Astrocyte (in vitro differentiated cells and primary cell): ENCODE results near the gene ADGRB3. TPM values are rescaled to one million over a fixed set of nuclear protein-coding genes. Genes with fewer than 3 reads are reported as not detected.
A peak's percentile ranks its signal among the peaks of the same experiment; 100 is the strongest.

ENCODE experiments used
- DNase-seq: peaks from one replicate; pipeline ENCODE4 v3.0.0-alpha.2; 2010; ENCODE audit warnings: low read depth
- FAIRE-seq: peaks from 2 replicates; lab custom pipeline; 2011; peaks lifted over from hg19 to GRCh38; lab: Jason Lieb, UNC
- H2AFZ ChIP-seq: 2 replicates; pipeline ENCODE4 v1.6.0; 2012; ENCODE audit warnings: low read depth, low read length, inconsistent platforms
- H3K27ac ChIP-seq: 2 replicates; pipeline ENCODE4 v1.5.1; 2011; ENCODE audit warnings: low read depth, low read length, inconsistent platforms
- H3K27me3 ChIP-seq: 2 replicates; pipeline ENCODE4 v1.6.0; 2011; ENCODE audit warnings: low read length, inconsistent platforms; ENCODE audit not compliant: insufficient read depth
- H3K36me3 ChIP-seq: 2 replicates; pipeline ENCODE4 v1.5.1; 2011; ENCODE audit warnings: low read length, inconsistent platforms; ENCODE audit not compliant: insufficient read depth
- H3K4me1 ChIP-seq: 2 replicates; pipeline ENCODE4 v1.5.1; 2011; ENCODE audit warnings: low read length, inconsistent platforms; ENCODE audit not compliant: insufficient read depth
- H3K4me2 ChIP-seq: 2 replicates; pipeline ENCODE4 v1.6.0; 2012; ENCODE audit warnings: low read length, inconsistent platforms
- H3K4me3 ChIP-seq: 2 replicates; pipeline ENCODE4 v1.5.1; 2011; ENCODE audit warnings: low read depth, mild to moderate bottlenecking, low read length, inconsistent platforms; ENCODE audit not compliant: insufficient read depth
- H3K79me2 ChIP-seq: 2 replicates; pipeline ENCODE4 v1.6.0; 2012; ENCODE audit warnings: mild to moderate bottlenecking, low read length, inconsistent platforms; ENCODE audit not compliant: insufficient read depth
- H3K9ac ChIP-seq: 2 replicates; pipeline ENCODE4 v1.6.0; 2012; ENCODE audit warnings: mild to moderate bottlenecking, low read length, inconsistent platforms
- H3K9me3 ChIP-seq: 2 replicates; pipeline ENCODE4 v1.5.1; 2012; ENCODE audit warnings: low read depth, mild to moderate bottlenecking, low read length, inconsistent platforms; ENCODE audit not compliant: insufficient read depth
- H4K20me1 ChIP-seq: 2 replicates; pipeline ENCODE4 v1.6.0; 2012; ENCODE audit warnings: low read length, inconsistent platforms; ENCODE audit not compliant: insufficient read depth
- H3K27ac Mint-ChIP-seq: one replicate; pipeline ENCODE4 v1.8.0; 2021; ENCODE audit warnings: mild to moderate bottlenecking, mixed read lengths; ENCODE audit not compliant: unreplicated experiment
- H3K27me3 Mint-ChIP-seq: one replicate; pipeline ENCODE4 v1.8.0; 2021; ENCODE audit warnings: low read depth, mixed read lengths; ENCODE audit not compliant: unreplicated experiment
- H3K36me3 Mint-ChIP-seq: one replicate; pipeline ENCODE4 v1.8.0; 2021; ENCODE audit warnings: low read depth, mixed read lengths; ENCODE audit not compliant: unreplicated experiment
- H3K4me1 Mint-ChIP-seq: one replicate; pipeline ENCODE4 v1.8.0; 2021; ENCODE audit warnings: low read depth, mixed read lengths; ENCODE audit not compliant: unreplicated experiment
- H3K4me3 Mint-ChIP-seq: one replicate; pipeline ENCODE4 v1.8.0; 2021; ENCODE audit warnings: mild to moderate bottlenecking, moderate library complexity, mixed read lengths; ENCODE audit not compliant: unreplicated experiment
- H3K9me3 Mint-ChIP-seq: one replicate; pipeline ENCODE4 v1.8.0; 2021; ENCODE audit warnings: mild to moderate bottlenecking, mixed read lengths; ENCODE audit not compliant: unreplicated experiment
- CTCF ChIP-seq: IDR thresholded peaks from 2 replicates; pipeline ENCODE4 v1.5.1; 2011; ENCODE audit warnings: low read depth, mild to moderate bottlenecking, inconsistent platforms, low read length, moderate library complexity; ENCODE audit not compliant: insufficient read depth
- EZH2 ChIP-seq: IDR thresholded peaks from 2 replicates; pipeline ENCODE4 v1.6.1; 2012; ENCODE audit warnings: mild to moderate bottlenecking, low read length, inconsistent platforms; ENCODE audit not compliant: insufficient read depth
- total RNA-seq: library from RNA; stranded (reverse); gene quantifications from 2 replicates; pipeline ENCODE4 v1.2.1, GENCODE V29; 2021

Gene ADGRB3
- total RNA-seq, 1 donor from 2014 or later, result 0.77 TPM

- no peak overlapping the region for H3K27ac ChIP-seq
- peak overlapping the region; percentile 62 for H2AFZ ChIP-seq
- no peaks in the 10 kb centered on the region for H3K4me1 ChIP-seq
- DNase-seq, result no peak
- H3K4me3 Mint-ChIP-seq, result peak overlapping the region; percentile 37
- H3K27me3 ChIP-seq, result peaks cover 20% of the 10 kb centered on the region
- peak overlapping the region; percentile 47 for H3K4me3 ChIP-seq
- no peaks in the 10 kb centered on the region for H3K9me3 Mint-ChIP-seq
- no peak for FAIRE-seq
- TF ChIP-seq EZH2 (no peak), CTCF (no peak)
- no peak overlapping the region for H3K27ac Mint-ChIP-seq
- peak overlapping the region; percentile 1 for H3K9ac ChIP-seq
- H3K4me2 ChIP-seq, result peak overlapping the region; percentile 84
- no peaks in the 10 kb centered on the region for H4K20me1 ChIP-seq
- H3K36me3 Mint-ChIP-seq, result no peaks in the 10 kb centered on the region
- peaks cover 5% of the 10 kb centered on the region for H3K4me1 Mint-ChIP-seq
- no peaks in the 10 kb centered on the region for H3K36me3 ChIP-seq
- peaks cover 15% of the 10 kb centered on the region for H3K27me3 Mint-ChIP-seq
- no peaks in the 10 kb centered on the region for H3K79me2 ChIP-seq
- H3K9me3 ChIP-seq, result no peaks in the 10 kb centered on the region
Measured at GRCh38 chr6:68639826-68640490, 4.9 kb downstream of the ADGRB3 start.

- H3K4me1 ChIP-seq, result no peaks in the 10 kb centered on the region
- H4K20me1 ChIP-seq, result no peaks in the 10 kb centered on the region
- no peak overlapping the region for H3K27ac ChIP-seq
- Mint-ChIP-seq H3K9me3 (no peaks in the 10 kb centered on the region), H3K27me3 (peaks cover 15% of the 10 kb centered on the region), H3K27ac (no peak overlapping the region), H3K36me3 (no peaks in the 10 kb centered on the region), H3K4me3 (peak overlapping the region; percentile 29), H3K4me1 (peaks cover 5% of the 10 kb centered on the region)
- peaks cover 20% of the 10 kb centered on the region for H3K27me3 ChIP-seq
- peak overlapping the region; percentile 84 for H3K4me2 ChIP-seq
- peak overlapping the region; percentile 47 for H3K4me3 ChIP-seq
- DNase-seq (no peak), FAIRE-seq (no peak)
- H3K79me2 ChIP-seq, result no peaks in the 10 kb centered on the region
- H3K9me3 ChIP-seq, result no peaks in the 10 kb centered on the region
- H3K36me3 ChIP-seq, result no peaks in the 10 kb centered on the region
- TF ChIP-seq CTCF (no peak), EZH2 (no peak)
- no peak overlapping the region for H2AFZ ChIP-seq
- H3K9ac ChIP-seq, result peak overlapping the region; percentile 1
Measured at GRCh38 chr6:68640491-68640835, 5.4 kb downstream of the ADGRB3 start.

GRCh38 chr6:68641172-68641571, 6.1 kb downstream of the ADGRB3 start:
- Histone ChIP-seq H3K79me2 (no peaks in the 10 kb centered on the region), H3K4me3 (no peak overlapping the region), H3K27me3 (peaks cover 20% of the 10 kb centered on the region), H3K9me3 (no peaks in the 10 kb centered on the region), H3K9ac (no peak overlapping the region), H3K4me2 (no peak overlapping the region), H4K20me1 (no peaks in the 10 kb centered on the region), H2AFZ (no peak overlapping the region), H3K27ac (no peak overlapping the region), H3K4me1 (no peaks in the 10 kb centered on the region), H3K36me3 (no peaks in the 10 kb centered on the region)
- no peaks in the 10 kb centered on the region for H3K36me3 Mint-ChIP-seq
- DNase-seq (no peak), FAIRE-seq (no peak)
- no peaks in the 10 kb centered on the region for H3K9me3 Mint-ChIP-seq
- H3K27ac Mint-ChIP-seq, result no peak overlapping the region
- TF ChIP-seq EZH2 (no peak), CTCF (no peak)
- peaks cover 5% of the 10 kb centered on the region for H3K4me1 Mint-ChIP-seq
- H3K27me3 Mint-ChIP-seq, result peaks cover 15% of the 10 kb centered on the region
- H3K4me3 Mint-ChIP-seq, result no peak overlapping the region
